ENCODE measurements around the gene AUP1.

GRCh38 chr2:74486141-74486540, 43.4 kb downstream of the AUP1 start:
- TF ChIP-seq CTCF (IDR thresholded peaks at IDR 0.05; ENCODE audit: extremely low read depth in 1 of 2, insufficient read depth in 1 of 2, low read depth in 1 of 2, low read length in 2 of 2) (no peak), POLR2AphosphoS5 (IDR thresholded peaks at IDR 0.05; ENCODE audit: insufficient read depth, low read depth, low read length) (no peak), EZH2 (IDR thresholded peaks at IDR 0.05; ENCODE audit: borderline replicate concordance, low read depth, low read length, severe bottlenecking) (no peak)

All from endothelial cell of umbilical vein (primary cell).